HFF-Myc (cell line): ENCODE results near the gene OXSM.

ENCODE experiments used
- DNase-seq: peaks from one replicate; pipeline ENCODE4 v3.0.0-alpha.2; 2011; ENCODE audit warnings: low read depth; ENCODE audit errors: extremely low read depth
- H3K4me3 ChIP-seq: replicated peaks from 2 replicates; pipeline ENCODE4 v1.5.1; 2011; ENCODE audit warnings: low read depth, mild to moderate bottlenecking, control low read depth, low read length
- TF ChIP-seq, protein P1 (sequence below): IDR thresholded peaks from 2 replicates; pipeline ENCODE4 v1.5.1; 2012; ENCODE audit warnings: mild to moderate bottlenecking, low read depth, low read length, control low read depth; ENCODE audit errors: missing control alignments

The OXSM gene

DNA sequence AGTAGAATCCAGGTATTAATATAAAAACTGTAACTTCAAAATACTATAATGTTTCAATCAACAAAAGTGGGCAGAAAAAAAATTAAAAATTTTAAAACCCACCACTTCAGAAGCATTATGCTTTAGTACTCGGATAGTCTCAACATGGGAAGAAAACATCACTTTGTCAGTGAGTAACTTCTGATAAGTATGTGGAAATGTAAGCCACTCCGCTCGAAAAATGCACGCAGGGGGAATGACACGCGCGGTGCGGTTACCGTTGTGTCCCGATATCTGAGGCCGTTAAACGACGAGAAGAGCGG, 7.3 kb upstream of the OXSM start:
- TF ChIP-seq, protein P1, sequence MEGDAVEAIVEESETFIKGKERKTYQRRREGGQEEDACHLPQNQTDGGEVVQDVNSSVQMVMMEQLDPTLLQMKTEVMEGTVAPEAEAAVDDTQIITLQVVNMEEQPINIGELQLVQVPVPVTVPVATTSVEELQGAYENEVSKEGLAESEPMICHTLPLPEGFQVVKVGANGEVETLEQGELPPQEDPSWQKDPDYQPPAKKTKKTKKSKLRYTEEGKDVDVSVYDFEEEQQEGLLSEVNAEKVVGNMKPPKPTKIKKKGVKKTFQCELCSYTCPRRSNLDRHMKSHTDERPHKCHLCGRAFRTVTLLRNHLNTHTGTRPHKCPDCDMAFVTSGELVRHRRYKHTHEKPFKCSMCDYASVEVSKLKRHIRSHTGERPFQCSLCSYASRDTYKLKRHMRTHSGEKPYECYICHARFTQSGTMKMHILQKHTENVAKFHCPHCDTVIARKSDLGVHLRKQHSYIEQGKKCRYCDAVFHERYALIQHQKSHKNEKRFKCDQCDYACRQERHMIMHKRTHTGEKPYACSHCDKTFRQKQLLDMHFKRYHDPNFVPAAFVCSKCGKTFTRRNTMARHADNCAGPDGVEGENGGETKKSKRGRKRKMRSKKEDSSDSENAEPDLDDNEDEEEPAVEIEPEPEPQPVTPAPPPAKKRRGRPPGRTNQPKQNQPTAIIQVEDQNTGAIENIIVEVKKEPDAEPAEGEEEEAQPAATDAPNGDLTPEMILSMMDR = no peak
- no peak for DNase-seq
- H3K4me3 ChIP-seq = peak overlapping the region; percentile 80

DNA sequence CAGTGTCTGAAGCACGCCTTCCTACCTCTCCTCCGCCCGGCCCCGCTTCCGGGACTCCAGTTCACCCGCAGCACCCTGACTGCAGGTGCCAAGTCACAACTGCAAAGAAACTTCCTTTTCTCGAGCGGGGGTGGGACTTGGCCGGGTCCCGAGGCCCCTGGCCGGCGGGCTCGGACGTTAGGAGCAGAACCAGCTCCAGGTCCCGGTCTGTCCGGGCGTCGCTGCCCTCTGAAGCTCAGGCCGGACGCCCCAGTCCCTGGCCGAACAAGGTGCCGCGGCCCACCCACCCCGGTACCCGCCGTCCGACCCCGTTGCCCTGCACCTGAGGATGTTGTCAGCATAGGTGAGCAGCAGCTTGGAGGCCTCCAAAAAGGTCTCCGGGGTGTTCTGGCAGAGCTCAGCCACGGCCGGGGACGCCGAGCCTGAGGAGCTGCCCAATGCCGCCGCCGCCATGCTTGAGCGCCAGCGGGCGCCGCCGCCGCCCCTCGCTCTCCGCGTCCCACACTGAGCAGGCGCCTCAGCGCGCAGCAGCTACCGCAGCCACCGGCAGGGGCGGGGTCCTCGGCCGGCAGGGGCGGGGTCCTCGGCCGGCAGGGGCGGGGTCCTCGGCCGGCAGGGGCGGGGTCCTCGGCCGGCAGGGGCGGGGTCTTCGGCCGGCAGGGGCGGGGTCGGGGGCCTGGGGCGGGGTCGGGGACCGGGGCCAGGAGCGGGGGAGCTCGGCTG, 6.8 kb upstream of the OXSM start, which contains the start of gene NGLY1:
TSS of gene NGLY1 (minus strand) at position 506 of the 723 bp plus-strand sequence. CDS start at position 453, 53 bp downstream.
- TF ChIP-seq, protein P1 = no peak
- DNase-seq = peak; percentile 30
- H3K4me3 ChIP-seq = peak within 1 kb of the TSS; percentile 80

DNA sequence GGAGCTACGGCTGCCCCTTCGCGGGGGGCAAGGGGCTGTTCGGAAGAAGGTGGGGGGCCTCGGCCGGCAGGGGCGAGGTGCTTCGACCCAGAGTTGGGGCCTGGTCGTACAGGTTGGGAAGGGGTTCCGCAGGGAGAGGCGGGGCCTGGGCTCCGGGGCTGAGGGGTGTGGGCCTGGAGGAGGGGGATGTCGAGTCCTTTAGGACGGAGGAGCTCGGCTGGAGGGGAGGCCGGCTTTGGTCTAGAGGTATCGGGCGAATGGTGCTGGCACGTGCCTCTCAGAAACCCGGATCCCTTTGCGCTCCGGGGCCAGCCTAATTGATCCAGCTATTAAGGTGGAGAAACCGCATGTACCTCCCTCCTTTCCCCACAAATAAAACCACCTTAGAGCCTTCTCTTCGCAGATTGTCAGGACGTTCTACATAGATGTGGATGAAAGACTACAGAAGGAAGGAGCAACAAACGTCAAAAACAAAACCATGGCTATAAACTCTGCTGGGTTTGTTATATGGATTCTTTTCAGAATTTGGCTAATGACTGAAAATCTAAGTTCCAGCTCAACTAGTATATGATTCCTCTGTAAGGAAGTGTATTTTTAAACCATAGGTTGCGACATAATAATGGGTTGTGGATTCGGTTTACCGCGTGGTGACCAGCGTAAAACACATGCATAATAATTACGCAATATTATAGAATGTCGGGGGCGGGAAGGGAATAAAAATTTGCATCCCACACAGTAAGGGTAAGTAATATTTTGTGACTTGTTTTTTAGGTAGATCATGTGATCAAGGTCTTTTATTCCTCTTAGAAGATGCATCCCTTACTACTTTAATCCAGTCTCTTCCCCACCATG, 6.0 kb upstream of the OXSM start:
- DNase-seq = no peak
- TF ChIP-seq, protein P1 = no peak
- peak overlapping the region; percentile 54 for H3K4me3 ChIP-seq

DNA sequence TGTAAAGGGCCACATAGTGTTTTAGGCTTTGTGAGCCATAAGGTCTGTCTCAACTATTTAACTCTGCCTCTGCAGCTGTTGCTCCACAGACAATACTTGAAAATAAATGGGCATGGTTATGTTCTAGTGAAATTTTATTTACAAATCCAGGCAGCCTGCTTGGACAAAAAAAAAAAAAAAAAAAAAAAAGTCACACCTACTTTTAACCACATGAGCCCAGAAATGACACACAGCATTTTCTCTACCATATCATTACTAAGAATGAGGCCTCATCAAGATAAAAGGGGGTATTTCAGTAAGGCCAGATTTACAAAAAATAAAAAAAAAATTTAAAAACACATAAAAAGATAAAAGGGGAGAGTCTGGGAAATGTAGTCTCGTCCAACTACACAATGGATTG, 4.9 kb upstream of the OXSM start:
- no peak for DNase-seq

DNA sequence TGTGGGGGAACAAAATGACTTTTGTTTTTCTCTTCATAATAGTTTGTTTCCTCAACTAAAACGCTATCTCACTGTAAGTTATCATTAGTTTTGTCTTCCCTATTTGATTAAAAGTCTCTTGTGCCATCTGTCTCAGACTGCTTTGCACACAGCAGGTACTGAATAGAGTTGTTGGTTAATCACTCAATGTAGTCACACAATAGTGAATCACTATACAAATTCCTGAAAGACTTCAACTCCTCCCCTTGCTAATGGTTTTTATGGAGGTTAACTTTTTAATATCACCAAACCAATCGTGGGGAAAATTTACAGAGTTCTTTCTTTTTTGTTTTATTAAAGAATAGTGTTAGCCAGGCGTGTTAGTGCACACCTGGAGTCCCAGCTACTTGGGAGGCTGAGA, 4.1 kb upstream of the OXSM start:
- TF ChIP-seq, protein P1 = no peak
- no peak for DNase-seq
- H3K4me3 ChIP-seq = no peak overlapping the region

More for the DNA sequence above, 4.9 kb upstream of the OXSM start:
- H3K4me3 ChIP-seq = no peak overlapping the region
- TF ChIP-seq, protein P1 = no peak

DNA sequence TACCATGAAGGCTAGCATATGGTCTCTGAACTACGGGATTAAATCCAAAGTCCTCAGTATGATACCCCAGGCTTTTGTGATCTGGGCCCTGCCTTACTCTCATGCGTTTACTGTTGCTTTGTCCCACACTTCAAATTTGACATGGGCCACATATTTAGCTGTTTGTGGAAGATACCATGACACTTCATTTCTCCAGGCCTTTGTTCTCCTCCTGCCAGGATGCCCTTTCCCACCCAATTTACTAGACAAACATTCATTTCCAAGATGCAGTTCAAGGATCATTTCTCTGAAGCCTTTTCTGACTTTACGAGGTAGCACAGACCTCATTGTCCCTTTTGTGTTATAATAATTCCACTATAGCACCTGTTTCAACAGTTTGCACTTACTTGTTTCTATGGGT, 2.2 kb upstream of the OXSM start:
- no peak overlapping the region for H3K4me3 ChIP-seq
- DNase-seq = no peak
- TF ChIP-seq, protein P1 = no peak
